Activated CD4-positive, alpha-beta T cell treated with anti-CD3 and anti-CD28 coated beads, Interleukin-2, amount 50 U/mL, for 48 hours (primary cell): ENCODE measurements around the gene CCL24.
"Not testable (repeated sequence)": the region's sequence is repeated elsewhere in the genome, so short reads cannot be mapped to it uniquely, and the experiment has no call there.

Experiments used
- DNase-seq, 2 experiments: peaks; one replicate each; pipeline ENCODE4 v3.0.0-alpha.2; 2020

CCL24 gene

GRCh38 chr7:75779035-75779434 is 34.6 kb downstream of the CCL24 start:
- DNase-seq: not testable (repeated sequence)

- peak; percentile 53 to 69 for DNase-seq
These were observed 37.2 kb downstream of the CCL24 start for GRCh38 chr7:75776295-75776971.

GRCh38 chr7:75773958-75774357 is 39.6 kb downstream of the CCL24 start:
- not testable (repeated sequence) for DNase-seq

GRCh38 chr7:75772081-75773077 is 41.2 kb downstream of the CCL24 start, which contains the start of gene CCL26:
CCL26 (minus strand) TSS chr7:75772211; CDS start chr7:75772176, 35 bp downstream.
- no peak for DNase-seq

- no peak for DNase-seq
These were observed 42.4 kb downstream of the CCL24 start for GRCh38 chr7:75771224-75771623.

GRCh38 chr7:75762350-75762917 is 51.2 kb downstream of the CCL24 start:
- no peak for DNase-seq

- DNase-seq: not testable (repeated sequence)
These were observed 51.8 kb downstream of the CCL24 start for GRCh38 chr7:75761801-75762200.
